ENCODE results near the gene LRRC19. TPM values are rescaled to one million over a fixed set of nuclear protein-coding genes. Genes with fewer than 3 reads are reported as not detected.

The LRRC19 gene
- total RNA-seq, 4 donors from 2014 or later = not detected

DNA sequence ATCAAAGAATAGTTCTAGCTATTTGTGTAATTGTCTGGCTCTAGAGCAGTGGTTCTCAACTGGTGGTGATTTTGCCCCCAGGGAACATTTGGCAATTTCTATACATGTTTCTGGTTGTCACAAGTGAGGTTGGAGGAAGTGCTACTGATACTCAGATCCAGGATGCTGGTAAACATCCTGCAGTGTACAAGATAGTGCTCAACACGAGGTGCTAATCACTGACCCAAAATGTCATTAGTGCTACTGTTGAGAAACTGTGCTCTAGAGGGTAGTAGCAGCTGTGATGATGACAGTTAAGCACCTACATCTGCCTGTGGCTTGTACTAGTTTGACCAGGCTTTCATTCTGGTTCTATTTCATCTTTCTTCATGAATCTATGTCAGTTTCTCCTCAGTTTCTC is 22.1 kb downstream of the LRRC19 start:
- Histone ChIP-seq H3K27ac (no peak overlapping the region), H3K4me1 (no peaks in the 10 kb centered on the region), H3K4me3 (no peak overlapping the region), H3K27me3 (no peaks in the 10 kb centered on the region), H3K9me3 (no peaks in the 10 kb centered on the region), H3K36me3 (peaks cover 41% of the 10 kb centered on the region)
- WGBS = 67% methylated on average over 1 of the region's 1 CpG
- TF ChIP-seq POLR2AphosphoS5 (IDR thresholded peaks at IDR 0.05) = no peak
- TF ChIP-seq, protein P1, sequence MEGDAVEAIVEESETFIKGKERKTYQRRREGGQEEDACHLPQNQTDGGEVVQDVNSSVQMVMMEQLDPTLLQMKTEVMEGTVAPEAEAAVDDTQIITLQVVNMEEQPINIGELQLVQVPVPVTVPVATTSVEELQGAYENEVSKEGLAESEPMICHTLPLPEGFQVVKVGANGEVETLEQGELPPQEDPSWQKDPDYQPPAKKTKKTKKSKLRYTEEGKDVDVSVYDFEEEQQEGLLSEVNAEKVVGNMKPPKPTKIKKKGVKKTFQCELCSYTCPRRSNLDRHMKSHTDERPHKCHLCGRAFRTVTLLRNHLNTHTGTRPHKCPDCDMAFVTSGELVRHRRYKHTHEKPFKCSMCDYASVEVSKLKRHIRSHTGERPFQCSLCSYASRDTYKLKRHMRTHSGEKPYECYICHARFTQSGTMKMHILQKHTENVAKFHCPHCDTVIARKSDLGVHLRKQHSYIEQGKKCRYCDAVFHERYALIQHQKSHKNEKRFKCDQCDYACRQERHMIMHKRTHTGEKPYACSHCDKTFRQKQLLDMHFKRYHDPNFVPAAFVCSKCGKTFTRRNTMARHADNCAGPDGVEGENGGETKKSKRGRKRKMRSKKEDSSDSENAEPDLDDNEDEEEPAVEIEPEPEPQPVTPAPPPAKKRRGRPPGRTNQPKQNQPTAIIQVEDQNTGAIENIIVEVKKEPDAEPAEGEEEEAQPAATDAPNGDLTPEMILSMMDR (IDR thresholded peaks at IDR 0.05) = no peak
- no peak for TF ChIP-seq EP300 (IDR thresholded peaks at IDR 0.05)
- no peak for TF ChIP-seq POLR2A (IDR thresholded peaks at IDR 0.05)
- no peak for DNase-seq (ENCODE audit: low spot score in 2 of 2)

GRCh38 chr9:26975728-26976707 is 29.5 kb downstream of the LRRC19 start:
- H3K9me3 ChIP-seq = no peaks in the 10 kb centered on the region
- H3K27me3 ChIP-seq = no peaks in the 10 kb centered on the region
- DNase-seq (ENCODE audit: low spot score in 2 of 2) = no peak
- no peak overlapping the region for H3K27ac ChIP-seq
- H3K4me1 ChIP-seq = no peaks in the 10 kb centered on the region
- no peak overlapping the region for H3K4me3 ChIP-seq
- H3K36me3 ChIP-seq = peaks cover 13% of the 10 kb centered on the region
- WGBS = 89% methylated on average over 18 of the region's 18 CpGs
- TF ChIP-seq POLR2A (IDR thresholded peaks at IDR 0.05) = no peak
- TF ChIP-seq, protein P1 (IDR thresholded peaks at IDR 0.05) = peak in 1 of 2 donors; percentile 18

- H3K36me3 ChIP-seq = peaks cover 10% of the 10 kb centered on the region
- no peak for DNase-seq (ENCODE audit: low spot score in 2 of 2)
- H3K4me1 ChIP-seq = no peaks in the 10 kb centered on the region
- no peak overlapping the region for H3K27ac ChIP-seq
- H3K9me3 ChIP-seq = no peaks in the 10 kb centered on the region
- no peaks in the 10 kb centered on the region for H3K27me3 ChIP-seq
- WGBS = 76% methylated on average over 4 of the region's 4 CpGs
- H3K4me3 ChIP-seq = no peak overlapping the region
- TF ChIP-seq EP300 (IDR thresholded peaks at IDR 0.05) = no peak
- TF ChIP-seq, protein P1 (IDR thresholded peaks at IDR 0.05) = no peak
- TF ChIP-seq POLR2AphosphoS5 (IDR thresholded peaks at IDR 0.05) = no peak
- no peak for TF ChIP-seq POLR2A (IDR thresholded peaks at IDR 0.05)
These were observed 30.5 kb downstream of the LRRC19 start for GRCh38 chr9:26974927-26975326.

- DNase-seq (ENCODE audit: low spot score in 2 of 2) = no peak
- no peak overlapping the region for H3K27ac ChIP-seq
- H3K36me3 ChIP-seq = peaks cover 6% of the 10 kb centered on the region
- no peaks in the 10 kb centered on the region for H3K9me3 ChIP-seq
- WGBS = 95% methylated on average over 5 of the region's 5 CpGs
- no peak overlapping the region for H3K4me3 ChIP-seq
- TF ChIP-seq, protein P1 (IDR thresholded peaks at IDR 0.05) = no peak
- TF ChIP-seq POLR2A (IDR thresholded peaks at IDR 0.05) (no peak), POLR2AphosphoS5 (IDR thresholded peaks at IDR 0.05) (no peak), EP300 (IDR thresholded peaks at IDR 0.05) (no peak)
- no peaks in the 10 kb centered on the region for H3K4me1 ChIP-seq
- no peaks in the 10 kb centered on the region for H3K27me3 ChIP-seq
These were observed 31.5 kb downstream of the LRRC19 start for GRCh38 chr9:26973989-26974388.

DNA sequence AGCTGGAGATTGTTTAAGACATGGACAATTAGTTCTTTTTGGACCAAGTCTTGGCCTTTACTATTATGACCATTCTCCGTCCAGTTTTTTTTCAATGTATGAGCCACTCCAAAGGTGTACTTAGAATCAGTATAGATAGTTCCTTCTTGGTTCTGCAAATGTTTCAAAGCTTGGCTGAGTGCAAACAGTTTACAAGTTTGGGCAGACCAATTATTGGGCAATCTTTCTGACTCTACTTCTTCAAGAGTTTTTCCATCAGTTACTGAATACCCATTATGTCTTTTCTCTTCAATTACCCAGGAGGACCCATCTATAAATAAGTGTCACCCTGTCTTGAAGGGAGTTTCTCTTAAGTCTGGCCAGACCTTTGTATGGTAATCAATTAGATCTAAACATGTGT is 33.8 kb downstream of the LRRC19 start:
- TF ChIP-seq, protein P1 (IDR thresholded peaks at IDR 0.05) = no peak
- TF ChIP-seq POLR2AphosphoS5 (IDR thresholded peaks at IDR 0.05) (no peak), POLR2A (IDR thresholded peaks at IDR 0.05) (no peak), EP300 (IDR thresholded peaks at IDR 0.05) (no peak)
- 86% methylated on average over 1 of the region's 1 CpG for WGBS
- peaks cover 4% of the 10 kb centered on the region for H3K36me3 ChIP-seq

More for the DNA sequence above, 33.8 kb downstream of the LRRC19 start:
- Histone ChIP-seq H3K27ac (no peak overlapping the region), H3K9me3 (no peaks in the 10 kb centered on the region), H3K4me3 (no peak overlapping the region), H3K27me3 (no peaks in the 10 kb centered on the region), H3K4me1 (no peaks in the 10 kb centered on the region)
- DNase-seq (ENCODE audit: low spot score in 2 of 2) = no peak

Measured in suprapubic skin (tissue), 4 donors.